Epithelial cell of prostate (primary cell): ENCODE measurements around the gene CYP19A1.
"Not testable (repeated sequence)": the region's sequence is repeated elsewhere in the genome, so short reads cannot be mapped to it uniquely, and the experiment has no call there.

Experiments used
- DNase-seq: peaks from one replicate; pipeline ENCODE4 v3.0.0-alpha.2; 2011; ENCODE audit warnings: low read depth, low spot score
- H3K27ac ChIP-seq: fragments of 450-650 bp; 2 replicates; pipeline ENCODE4 v1.5.1; 2017; ENCODE audit warnings: mild to moderate bottlenecking

The CYP19A1 gene

DNA sequence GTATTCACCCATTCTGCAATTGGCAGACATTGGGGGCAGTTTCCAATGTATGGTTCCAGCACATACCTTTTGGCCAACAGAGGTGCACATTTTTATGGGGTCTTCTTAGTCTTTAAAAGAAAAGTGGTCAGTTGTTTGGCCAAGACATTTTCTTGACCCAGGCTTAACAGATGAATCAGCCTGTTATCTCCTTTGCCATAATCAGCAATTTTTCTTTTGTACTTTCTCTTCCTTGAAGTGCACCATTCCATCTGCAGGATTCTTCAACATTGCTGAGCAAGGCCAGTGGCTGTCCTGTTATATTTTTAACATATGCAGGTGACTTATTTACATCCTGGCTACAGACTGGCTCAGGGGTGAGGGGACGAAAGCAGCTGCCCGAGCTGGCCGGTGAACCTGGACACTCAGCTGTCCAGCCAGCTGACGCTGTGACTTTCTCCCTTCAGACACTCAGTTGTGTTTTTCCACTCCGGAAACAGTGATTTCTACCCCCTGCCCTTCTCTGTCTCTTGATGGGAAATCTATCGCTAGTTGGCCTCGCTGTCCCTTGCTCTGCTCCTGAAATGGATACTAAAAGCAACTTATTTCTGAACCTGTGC is 147.2 kb downstream of the CYP19A1 start:
- DNase-seq, result no peak
- H3K27ac ChIP-seq, result peak overlapping the region; percentile 0

DNA sequence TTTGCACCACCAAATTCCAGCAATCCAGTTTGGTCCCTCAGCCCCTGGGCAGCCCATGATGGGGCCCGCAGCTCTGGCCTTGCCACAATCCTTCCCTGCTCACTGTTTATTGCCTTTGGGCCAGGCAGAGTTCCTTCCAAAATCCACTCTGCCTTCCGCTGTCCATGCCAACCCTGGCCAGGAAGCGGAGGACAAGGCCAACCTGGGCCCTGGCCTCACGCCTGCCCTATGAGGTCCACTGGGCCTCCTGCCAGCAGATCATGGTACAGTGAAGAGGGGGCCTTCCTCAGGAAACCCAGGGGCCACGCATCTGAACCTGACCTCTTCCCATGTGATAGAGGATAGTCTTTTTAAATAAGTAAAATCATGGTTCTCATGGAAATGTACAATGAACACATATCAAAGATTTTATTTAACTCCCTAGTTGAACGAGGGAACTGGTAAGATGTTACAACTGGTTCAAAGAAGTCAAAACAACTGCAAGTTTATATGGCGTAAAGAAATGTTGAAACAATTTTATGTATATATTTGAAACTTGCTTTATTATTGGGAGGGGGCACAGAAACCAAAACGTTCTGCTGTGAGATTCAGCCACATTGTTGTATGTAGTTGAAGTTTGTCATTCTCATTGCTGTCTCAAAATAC is 147.8 kb downstream of the CYP19A1 start:
- DNase-seq, result no peak
- no peak overlapping the region for H3K27ac ChIP-seq

DNA sequence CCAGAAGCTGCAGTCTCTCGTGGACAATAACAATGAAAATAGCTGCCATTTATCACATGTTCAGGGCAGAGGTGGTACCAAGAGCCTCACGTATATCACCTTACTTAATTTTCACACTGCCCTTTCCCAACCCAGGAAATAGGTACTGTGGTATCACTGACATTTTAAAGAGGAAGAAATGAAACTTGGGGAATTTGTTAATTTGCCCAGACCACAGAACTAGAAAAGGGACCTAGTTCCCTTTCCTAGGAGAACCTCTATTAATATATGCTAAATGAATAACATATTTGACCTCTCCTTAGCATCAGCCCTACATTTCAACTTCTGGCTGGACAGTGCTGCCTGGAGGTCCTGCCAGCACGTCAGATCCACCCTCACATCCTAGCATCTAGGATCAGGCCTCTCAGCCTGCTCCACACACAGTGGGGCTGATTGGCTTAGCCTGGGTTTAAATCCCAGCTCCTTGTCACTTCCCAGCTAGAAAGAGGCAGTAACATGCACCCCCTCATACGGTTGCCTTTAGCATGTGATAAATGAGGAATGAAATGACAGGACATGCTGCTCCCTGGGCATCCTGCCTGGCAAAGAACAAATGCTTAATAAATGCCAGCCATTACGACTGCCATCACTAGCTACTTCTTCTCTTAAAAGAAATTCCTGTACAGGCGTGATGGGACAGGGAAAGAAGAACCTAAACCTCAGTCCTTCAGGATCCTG is 148.6 kb downstream of the CYP19A1 start:
- DNase-seq, result no peak
- H3K27ac ChIP-seq, result no peak overlapping the region

DNA sequence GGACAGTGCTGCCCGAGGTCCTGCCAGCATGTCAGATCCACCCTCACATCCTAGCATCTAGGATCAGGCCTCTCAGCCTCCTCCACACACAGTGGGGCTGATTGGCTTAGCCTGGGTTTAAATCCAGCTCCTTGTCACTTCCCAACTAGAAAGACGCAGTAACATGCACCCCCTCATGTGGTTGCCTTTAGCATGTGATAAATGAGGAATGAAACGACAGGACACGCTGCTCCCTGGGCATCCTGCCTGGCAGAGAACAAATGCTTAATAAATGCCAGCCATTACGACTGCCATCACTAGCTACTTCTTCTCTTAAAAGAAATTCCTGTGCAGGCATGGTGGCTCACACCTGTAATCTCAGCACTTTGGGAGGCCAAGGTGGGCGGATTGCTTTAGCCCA is 149.6 kb downstream of the CYP19A1 start:
- not testable (repeated sequence) for DNase-seq, H3K27ac ChIP-seq

DNA sequence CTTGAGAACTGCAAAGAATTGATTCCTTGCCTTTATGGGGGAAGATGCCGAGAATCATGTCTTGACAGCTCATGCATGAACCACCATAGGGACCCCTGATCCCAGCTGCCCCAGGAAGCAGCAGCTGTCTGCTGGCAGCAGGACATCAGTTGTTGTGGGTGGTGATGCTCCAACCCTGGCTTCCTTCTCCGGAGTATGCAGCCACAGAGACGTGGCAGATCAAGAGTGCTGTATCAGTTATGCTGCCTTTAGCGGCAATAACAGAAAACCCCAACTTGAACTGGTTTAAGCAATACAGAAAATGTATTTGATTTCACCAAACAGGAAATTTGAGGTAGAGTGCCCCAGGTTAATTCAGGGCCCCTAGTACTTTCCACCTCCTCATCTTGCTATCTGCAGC is 151.5 kb downstream of the CYP19A1 start:
- no peak for DNase-seq
- no peak overlapping the region for H3K27ac ChIP-seq

DNA sequence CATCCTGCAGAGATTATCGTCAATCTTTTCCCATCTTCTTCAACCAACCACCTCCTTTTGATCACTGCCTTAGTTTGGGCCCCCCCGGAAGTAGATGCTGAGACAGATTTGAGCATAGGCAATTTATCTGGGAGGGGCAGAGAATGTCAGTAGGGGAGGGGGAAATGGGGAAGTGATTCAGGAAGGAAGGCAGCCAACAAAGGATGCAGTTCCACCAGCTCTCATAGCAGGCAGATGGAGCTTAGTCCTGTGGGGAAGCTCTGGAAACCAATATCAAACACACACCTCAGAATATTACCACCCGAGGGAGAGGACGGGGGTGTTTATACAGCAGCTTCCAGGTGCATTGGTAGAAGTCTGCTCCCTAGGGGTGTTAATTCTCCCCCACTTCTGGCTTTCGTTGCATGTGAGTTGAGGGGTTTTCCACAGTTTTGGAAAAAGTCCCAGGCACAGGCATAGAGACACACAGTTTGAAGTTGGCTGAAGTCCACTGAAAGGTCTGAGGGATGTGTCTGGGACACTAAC is 152.2 kb downstream of the CYP19A1 start:
- DNase-seq, result no peak
- H3K27ac ChIP-seq, result no peak overlapping the region

DNA sequence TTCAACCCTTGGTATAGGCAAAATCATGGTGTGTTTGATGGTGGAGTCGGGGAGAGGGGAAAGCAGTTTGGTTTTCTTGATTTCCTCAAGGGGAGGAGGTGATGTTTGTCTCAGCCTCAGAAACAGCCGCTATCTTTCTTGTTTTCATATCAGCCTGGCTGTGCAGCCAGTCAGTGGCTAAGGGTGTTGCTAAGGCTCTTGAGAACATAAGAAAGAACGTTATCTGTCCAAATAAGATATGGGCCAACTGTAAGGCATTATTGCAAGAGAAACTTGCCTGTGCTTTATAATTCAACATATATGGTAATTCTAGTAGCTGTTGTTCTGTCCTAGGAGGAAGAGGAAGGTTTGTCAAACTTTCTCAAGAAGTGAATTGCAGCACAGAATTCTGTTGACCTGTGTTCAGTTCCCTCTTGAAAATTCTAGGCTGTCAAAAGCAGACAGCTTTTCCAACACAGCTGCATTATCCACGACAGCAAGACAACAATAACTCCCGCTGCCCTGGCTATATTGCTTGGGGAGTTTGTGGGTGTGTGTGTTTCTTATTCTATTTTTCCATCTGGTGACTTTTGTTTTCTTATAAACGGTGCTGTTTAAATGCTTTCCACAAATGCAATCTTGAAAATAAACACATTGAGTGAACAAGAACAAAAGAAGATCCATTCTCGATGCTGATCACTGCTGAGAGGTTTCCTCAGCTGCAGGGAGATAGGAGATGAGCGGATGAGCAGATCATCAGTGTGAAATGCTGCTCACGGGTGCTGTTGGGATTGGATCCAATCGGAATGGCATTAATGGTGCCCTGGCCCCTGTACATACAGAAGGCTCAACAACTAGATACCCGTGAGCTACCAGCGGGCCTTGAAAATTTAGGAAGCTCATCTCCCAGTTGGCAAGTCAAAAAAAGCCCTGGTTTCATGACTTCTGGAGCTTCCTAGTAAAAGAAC is 152.9 kb downstream of the CYP19A1 start:
- H3K27ac ChIP-seq, result no peak overlapping the region
- no peak for DNase-seq

DNA sequence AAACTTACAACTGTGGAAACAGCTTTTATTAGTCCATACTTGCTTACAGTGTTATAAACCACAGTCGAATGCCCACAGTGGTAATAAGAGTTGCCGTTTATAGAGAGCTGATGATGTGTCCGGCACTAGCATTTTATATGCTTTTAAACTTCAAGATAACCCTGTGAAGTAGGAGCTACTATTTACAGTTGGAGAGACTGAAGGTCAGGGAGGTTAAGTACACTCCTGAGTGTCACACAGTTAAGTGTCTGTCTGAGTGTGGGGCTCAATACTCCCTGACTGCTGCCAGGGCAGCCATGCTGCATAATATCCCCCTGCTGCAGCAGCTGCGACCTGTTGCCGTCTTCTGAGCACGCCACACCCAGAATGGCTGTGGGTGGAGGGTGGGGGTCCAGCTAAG is 153.8 kb downstream of the CYP19A1 start:
- H3K27ac ChIP-seq, result no peak overlapping the region
- no peak for DNase-seq

DNA sequence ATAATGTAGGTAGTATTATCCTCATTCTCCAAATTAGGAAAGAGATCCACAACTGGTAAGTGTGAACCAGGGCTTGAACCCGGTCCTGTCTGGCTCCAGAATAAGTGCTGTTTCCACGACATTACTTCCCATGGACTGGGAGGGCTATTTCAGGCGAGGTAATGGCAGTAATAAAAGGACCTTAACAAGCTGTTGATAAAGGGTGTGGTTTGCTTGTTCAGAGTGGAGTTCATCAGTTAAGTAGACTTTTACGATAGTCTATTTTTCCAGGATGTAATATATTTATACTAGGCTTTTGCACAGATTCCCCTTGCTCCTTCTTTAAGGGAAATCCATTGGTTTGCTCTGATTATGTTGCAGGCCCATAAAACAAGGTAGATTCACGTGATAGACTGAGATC is 155.3 kb downstream of the CYP19A1 start:
- no peak for DNase-seq
- H3K27ac ChIP-seq, result no peak overlapping the region

DNA sequence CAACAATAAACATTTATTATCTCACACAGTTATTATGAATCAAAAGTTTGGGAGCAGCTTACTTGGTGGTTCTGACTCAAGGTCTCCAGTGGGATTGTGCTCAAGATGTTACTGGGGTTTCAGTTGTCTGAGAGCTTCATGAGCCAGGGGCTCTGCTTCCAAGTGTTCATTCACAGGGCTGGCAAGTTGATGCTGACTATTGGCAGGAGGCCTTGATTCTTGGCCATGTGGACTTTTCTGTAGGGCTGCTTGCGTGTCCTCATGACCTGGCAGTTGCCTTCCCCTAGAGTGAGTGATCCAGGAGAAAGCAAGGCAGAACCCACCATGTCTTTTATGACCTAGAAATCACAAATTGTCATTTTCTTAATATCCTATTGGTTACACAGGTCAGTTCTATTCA is 156.5 kb downstream of the CYP19A1 start:
- no peak overlapping the region for H3K27ac ChIP-seq
- DNase-seq, result no peak

DNA sequence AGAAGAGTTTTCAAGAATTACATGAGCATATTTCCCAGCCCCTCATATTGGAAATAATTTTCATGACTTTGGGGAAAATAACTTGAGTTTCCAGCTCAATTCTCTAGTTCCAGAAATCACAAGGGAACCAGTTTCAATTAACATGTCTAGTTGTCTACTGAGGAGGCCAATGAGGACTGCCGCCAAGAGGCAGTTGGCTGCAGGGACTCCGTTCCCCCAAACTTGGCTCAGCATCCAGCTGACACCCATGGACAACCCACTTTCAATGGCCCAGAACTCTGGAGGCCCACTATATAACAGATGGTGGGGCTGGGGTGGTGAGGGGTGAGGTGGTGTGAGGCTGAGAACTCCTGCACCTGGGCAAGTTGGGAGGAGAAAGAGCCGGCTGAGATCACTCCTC is 157.2 kb downstream of the CYP19A1 start:
- no peak for DNase-seq
- H3K27ac ChIP-seq, result no peak overlapping the region

DNA sequence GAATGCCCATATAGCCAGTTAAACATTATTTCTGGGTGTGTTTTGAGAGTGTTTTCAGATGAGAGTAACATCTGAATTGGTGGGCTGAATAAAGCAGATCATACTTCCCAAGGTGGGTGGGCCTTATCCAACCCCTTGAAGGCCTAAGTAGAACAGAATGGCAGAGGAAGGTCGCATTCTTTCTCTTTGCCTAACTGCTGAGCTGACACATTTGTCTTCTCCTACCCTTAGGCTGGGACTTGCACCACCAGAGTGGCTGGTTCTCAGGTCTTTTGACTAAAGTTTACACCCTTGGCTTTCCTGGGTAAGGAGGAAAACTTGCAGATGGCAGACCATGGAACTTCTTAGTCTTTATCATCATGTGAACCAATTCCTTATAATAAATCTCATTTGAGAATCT is 157.9 kb downstream of the CYP19A1 start:
- no peak for DNase-seq
- no peak overlapping the region for H3K27ac ChIP-seq

DNA sequence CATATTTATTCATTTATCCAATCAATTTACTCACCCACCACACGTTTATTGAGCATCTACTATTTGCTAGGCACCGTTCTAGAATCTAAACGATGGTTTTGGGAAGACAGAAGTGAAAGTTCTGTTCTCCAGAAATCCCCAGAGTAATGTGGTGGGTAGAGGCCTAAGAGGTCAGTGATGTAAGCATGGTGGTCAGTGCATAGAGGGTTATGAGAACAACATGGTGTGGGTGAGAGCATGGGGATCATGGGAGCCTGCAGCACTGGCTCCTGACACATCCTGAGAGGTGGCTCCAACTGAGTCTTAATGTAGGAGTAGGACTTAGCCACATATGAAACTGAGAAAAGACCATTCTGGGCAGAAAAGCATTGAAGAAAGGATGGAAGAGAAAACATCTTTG is 158.4 kb downstream of the CYP19A1 start:
- DNase-seq, result no peak
- no peak overlapping the region for H3K27ac ChIP-seq

DNA sequence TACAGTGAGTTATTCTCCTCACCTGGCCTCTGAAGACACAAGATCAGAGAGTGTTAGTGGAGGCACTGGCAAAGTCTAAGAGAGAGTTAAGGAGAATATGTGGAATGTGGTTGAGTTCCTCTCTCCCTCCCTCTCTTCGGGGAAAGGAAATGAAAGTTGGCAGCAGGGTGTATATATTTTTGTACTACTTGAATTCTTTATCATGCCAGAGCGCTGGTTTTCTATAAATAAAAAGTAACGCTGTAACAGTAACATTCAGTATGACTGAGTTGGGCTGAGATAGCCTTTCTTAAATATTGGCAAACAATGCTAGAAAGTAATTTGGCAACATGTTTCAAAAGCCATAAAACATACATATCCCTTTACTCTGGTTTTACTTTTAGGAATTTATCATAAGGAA is 166.2 kb downstream of the CYP19A1 start:
- H3K27ac ChIP-seq, result no peak overlapping the region
- no peak for DNase-seq

DNA sequence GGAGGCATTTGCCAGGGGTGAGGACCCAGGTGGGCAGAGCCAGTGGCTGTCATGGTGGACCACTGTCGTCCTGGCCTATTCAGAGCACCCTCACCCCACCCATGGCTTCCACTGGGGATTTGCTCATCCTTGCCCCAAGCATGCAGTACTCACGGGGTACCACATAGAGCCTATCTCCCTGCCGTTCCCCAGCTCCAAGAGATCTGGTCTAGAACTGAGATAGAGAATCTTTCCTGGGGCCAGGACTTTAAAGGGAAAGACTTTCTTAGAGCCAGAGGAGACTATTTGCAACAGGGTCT is 166.8 kb downstream of the CYP19A1 start:
- H3K27ac ChIP-seq, result no peak overlapping the region
- DNase-seq, result no peak

DNA sequence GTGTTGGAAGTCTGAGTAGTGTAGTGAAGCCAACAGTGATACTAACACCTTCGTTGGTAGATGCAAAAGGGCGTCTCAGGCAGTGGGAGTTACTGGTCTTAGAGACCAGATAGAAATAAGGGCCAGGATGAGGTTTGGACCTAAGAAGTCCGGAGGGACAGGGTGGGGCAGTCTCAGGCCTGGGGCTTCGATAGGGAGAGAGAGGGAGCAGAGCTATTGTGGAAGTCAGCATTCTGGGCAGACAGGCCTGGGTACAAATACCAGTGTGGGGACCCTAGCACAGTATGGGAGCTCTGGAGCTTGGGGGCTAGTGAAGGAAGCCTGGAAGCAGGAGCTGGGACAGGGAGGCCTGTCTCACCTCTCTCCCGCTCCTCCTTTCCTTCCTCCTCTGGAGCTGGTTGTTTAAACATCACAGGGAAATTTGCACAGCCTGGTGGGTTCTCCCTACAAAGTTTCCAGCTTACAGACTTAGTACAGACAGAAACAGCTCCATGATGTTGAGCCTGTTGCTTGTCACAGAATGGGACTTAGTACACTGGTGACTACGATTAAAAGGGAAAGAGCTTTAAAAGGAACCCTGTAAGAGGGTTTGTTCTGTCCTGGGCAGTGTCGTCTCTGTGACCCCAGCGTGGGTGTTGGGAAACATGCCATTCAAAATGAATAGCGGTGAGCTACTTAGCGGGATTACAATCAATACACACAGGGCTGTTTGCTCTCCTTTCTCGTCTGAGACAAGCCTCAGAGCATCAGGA is 167.3 kb downstream of the CYP19A1 start:
- no peak overlapping the region for H3K27ac ChIP-seq
- DNase-seq, result no peak

DNA sequence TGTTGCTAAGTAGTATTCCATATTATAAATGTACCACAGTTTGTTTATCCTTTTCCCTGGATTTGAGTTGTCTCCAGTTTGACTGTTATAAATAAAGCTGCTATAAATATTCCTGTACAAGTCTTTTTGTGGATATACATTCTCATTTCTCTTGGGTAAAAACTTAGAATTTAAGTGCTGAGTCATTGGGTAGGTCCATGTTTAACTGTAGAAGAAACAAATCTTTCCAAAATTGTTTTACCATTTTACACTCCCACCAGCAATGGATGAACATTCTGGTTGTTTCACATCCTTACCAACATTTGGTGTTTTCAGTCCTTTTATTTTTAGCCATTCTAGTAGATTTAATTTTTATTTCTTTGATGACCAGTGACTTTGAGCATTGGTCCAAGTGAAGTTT is 169.7 kb downstream of the CYP19A1 start:
- no peak overlapping the region for H3K27ac ChIP-seq
- DNase-seq, result no peak

DNA sequence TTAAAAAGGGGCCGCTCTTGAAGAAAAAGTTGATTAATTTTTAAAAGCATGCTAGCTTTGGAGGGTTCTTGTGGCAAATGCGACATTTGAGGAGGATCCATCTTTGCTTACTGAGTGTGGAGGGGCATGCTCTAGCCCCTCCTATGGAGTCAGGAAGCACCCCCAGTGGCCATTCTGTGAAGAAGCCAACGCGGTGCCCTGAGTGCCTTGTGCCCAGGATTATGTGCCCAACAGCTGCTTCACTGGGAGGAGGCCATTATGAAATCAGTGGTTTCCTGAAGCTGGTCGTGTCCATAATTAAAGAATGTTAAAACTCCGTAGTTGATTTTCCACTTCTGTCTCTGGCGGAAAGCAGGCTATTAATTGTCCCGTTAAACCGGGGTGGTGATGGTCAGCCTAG is 174.6 kb downstream of the CYP19A1 start:
- no peak overlapping the region for H3K27ac ChIP-seq
- no peak for DNase-seq

DNA sequence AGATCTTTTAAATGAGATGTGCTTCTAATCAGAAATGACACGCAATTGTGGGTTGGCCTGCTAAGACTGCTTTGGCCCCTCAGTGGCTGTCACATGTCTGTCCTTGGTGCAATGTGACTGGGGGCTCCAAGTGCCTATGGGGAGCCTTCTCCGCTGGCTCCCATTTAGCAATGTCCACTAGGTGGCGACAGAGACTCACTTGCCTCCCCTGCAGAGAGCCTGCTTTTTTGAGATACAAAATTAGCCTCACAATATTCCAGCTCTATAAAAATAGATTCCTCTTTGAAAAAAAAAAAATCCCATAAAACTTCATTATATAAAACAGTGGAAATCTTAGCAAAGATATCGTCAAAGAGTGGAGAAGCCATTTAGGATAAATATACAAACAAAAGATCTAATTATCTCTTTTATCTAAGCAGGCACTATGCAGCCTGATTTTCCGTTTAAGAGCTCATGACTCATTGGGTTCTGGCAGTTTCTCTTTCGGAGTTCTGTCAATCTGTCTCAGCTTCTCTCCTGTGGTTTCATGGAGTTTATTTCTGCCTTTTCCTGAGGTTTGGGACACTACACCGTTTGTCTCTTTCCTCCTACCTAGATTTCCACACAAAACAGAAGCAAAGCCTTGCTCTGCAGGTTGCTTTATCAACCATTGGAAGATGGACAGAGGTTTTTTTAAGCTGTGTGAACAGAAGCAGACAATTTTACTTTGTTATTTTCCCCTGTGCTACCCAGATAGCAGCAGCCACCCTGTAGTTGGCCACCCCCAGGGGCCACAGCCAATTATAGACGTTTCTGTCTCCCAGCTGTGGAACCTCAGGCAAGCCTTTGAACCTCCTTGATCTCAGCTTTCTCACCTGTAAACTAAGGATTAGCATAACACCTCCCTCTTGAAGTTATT is 175.3 kb downstream of the CYP19A1 start:
- H3K27ac ChIP-seq, result no peak overlapping the region

More for the DNA sequence above, 175.3 kb downstream of the CYP19A1 start:
- peak; percentile 29 for DNase-seq
